ENCODE measurements around the gene GNRH2. TPM values are rescaled to one million over a fixed set of nuclear protein-coding genes. Genes with fewer than 3 reads are reported as not detected.

The GNRH2 gene
- total RNA-seq, 1 experiment from 2014 or later = 1.1 TPM

- H2BK15ac ChIP-seq (ENCODE audit: low read depth, low read length) = no peak overlapping the region
- no peak overlapping the region for H2BK12ac ChIP-seq (ENCODE audit: insufficient read length, low read depth, low read length)
- no peaks in the 10 kb centered on the region for H3K79me1 ChIP-seq (ENCODE audit: insufficient read depth, low read depth, low read length, poor library complexity, severe bottlenecking)
- H2BK5ac ChIP-seq (ENCODE audit: insufficient read length, low read length) = no peak overlapping the region
- no peak overlapping the region for H2AFZ ChIP-seq (ENCODE audit: low read length)
- Mint-ChIP-seq H3K4me1 (peaks cover 22 to 24% of the 10 kb centered on the region in 2 experiments), H3K4me3 (peak overlapping the region; percentile 94 to 95), H3K27ac (peak overlapping the region; percentile 63 to 87 (median 78); a peak in 3 of 7 replicates), H3K9me3 (no peaks in the 10 kb centered on the region), H3K36me3 (ENCODE audit: insufficient read depth in 1 of 3, low read depth in 3 of 3) (peaks cover 22 to 40% (median 40%) of the 10 kb centered on the region in 3 experiments), H3K27me3 (ENCODE audit: low read depth) (no peaks in the 10 kb centered on the region; the same call in 1 of the 2 replicates)
- peaks cover 12% of the 10 kb centered on the region; the same call in 1 of the 2 replicates for H3K4me1 ChIP-seq (ENCODE audit: insufficient read depth, low read length)
- H2BK120ac ChIP-seq (ENCODE audit: low read depth, low read length, poor library complexity, severe bottlenecking) = no peak overlapping the region
- H3K79me2 ChIP-seq (ENCODE audit: insufficient read depth, low read length) = no peaks in the 10 kb centered on the region; the same call in 1 of the 2 replicates
- H4K91ac ChIP-seq (ENCODE audit: insufficient read length, low read depth, low read length) = no peak overlapping the region
- no CpG with 5 or more reads among the region's 24 CpGs for WGBS (ENCODE audit: extremely low coverage, insufficient read length, low lambda C conversion rate)
- peaks cover 13% of the 10 kb centered on the region for H3K23me2 ChIP-seq (ENCODE audit: insufficient read length, low read depth, low read length, poor library complexity, severe bottlenecking)
- H3K27ac ChIP-seq (ENCODE audit: insufficient read length, low read depth, low read length) = no peak overlapping the region
- no peaks in the 10 kb centered on the region for H3K9me3 ChIP-seq (ENCODE audit: control insufficient read depth, low read depth, low read length)
- H3K56ac ChIP-seq (ENCODE audit: insufficient read length, low read depth, low read length) = no peak overlapping the region
- TF ChIP-seq, protein P1, sequence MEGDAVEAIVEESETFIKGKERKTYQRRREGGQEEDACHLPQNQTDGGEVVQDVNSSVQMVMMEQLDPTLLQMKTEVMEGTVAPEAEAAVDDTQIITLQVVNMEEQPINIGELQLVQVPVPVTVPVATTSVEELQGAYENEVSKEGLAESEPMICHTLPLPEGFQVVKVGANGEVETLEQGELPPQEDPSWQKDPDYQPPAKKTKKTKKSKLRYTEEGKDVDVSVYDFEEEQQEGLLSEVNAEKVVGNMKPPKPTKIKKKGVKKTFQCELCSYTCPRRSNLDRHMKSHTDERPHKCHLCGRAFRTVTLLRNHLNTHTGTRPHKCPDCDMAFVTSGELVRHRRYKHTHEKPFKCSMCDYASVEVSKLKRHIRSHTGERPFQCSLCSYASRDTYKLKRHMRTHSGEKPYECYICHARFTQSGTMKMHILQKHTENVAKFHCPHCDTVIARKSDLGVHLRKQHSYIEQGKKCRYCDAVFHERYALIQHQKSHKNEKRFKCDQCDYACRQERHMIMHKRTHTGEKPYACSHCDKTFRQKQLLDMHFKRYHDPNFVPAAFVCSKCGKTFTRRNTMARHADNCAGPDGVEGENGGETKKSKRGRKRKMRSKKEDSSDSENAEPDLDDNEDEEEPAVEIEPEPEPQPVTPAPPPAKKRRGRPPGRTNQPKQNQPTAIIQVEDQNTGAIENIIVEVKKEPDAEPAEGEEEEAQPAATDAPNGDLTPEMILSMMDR (conservative IDR thresholded peaks at IDR 0.05) = no peak
- peak overlapping the region; percentile 89 for H3K18ac ChIP-seq (ENCODE audit: insufficient read length, low read depth, low read length)
- H4K20me1 ChIP-seq (ENCODE audit: control insufficient read depth, insufficient read depth, insufficient read length) = no peaks in the 10 kb centered on the region
- H3K4me2 ChIP-seq (ENCODE audit: insufficient read depth, insufficient read length, low read length) = peak overlapping the region; percentile 67
- H4K8ac ChIP-seq (replicated peaks; ENCODE audit: insufficient read length, low read depth, low read length) = no peak overlapping the region
- H3T11ph ChIP-seq (ENCODE audit: low read length) = no peak overlapping the region
- H3K23ac ChIP-seq (ENCODE audit: insufficient read length, low read depth, low read length) = no peak overlapping the region
- H3K4ac ChIP-seq (ENCODE audit: low read depth, low read length) = no peak overlapping the region
- no peak overlapping the region for H4K5ac ChIP-seq (ENCODE audit: insufficient read length, low read depth, low read length)
- no peak overlapping the region for H2AK5ac ChIP-seq (ENCODE audit: insufficient read length, low read length)
- peak overlapping the region; percentile 57 for H3K9ac ChIP-seq (ENCODE audit: extremely low read depth, insufficient read length, low read length)
- peak; percentile 86 for DNase-seq
- peak overlapping the region; percentile 81 for H3K14ac ChIP-seq (ENCODE audit: insufficient read depth, low read length)
- H3K27me3 ChIP-seq (ENCODE audit: insufficient read depth, low read length) = no peaks in the 10 kb centered on the region
- H2BK20ac ChIP-seq (ENCODE audit: low read depth, low read length, poor library complexity, severe bottlenecking) = peak overlapping the region; percentile 85
Observed at GRCh38 chr20:3045042-3045815, 1.8 kb downstream of the GNRH2 start.

All from H9 (cell line).